HL-60 (cell line): Measurements from ENCODE around the gene CCDC85C.

Source experiments
- GABPA ChIP-seq: IDR thresholded peaks from 2 replicates; pipeline ENCODE4 v1.6.1; 2012; ENCODE audit warnings: low read depth
- POLR2AphosphoS5 ChIP-seq: IDR thresholded peaks from 2 replicates; pipeline ENCODE4 v1.6.1; 2012; ENCODE audit warnings: low read depth
- SPI1 ChIP-seq: IDR thresholded peaks from 2 replicates; pipeline ENCODE4 v1.6.1; 2012; ENCODE audit warnings: low read depth, mild to moderate bottlenecking, borderline replicate concordance
- TF ChIP-seq, protein P1 (sequence below): IDR thresholded peaks from one replicate; pipeline ENCODE4 v1.5.1; 2011; ENCODE audit warnings: low read length, control low read depth, inconsistent platforms; ENCODE audit not compliant: insufficient read depth

DNA sequence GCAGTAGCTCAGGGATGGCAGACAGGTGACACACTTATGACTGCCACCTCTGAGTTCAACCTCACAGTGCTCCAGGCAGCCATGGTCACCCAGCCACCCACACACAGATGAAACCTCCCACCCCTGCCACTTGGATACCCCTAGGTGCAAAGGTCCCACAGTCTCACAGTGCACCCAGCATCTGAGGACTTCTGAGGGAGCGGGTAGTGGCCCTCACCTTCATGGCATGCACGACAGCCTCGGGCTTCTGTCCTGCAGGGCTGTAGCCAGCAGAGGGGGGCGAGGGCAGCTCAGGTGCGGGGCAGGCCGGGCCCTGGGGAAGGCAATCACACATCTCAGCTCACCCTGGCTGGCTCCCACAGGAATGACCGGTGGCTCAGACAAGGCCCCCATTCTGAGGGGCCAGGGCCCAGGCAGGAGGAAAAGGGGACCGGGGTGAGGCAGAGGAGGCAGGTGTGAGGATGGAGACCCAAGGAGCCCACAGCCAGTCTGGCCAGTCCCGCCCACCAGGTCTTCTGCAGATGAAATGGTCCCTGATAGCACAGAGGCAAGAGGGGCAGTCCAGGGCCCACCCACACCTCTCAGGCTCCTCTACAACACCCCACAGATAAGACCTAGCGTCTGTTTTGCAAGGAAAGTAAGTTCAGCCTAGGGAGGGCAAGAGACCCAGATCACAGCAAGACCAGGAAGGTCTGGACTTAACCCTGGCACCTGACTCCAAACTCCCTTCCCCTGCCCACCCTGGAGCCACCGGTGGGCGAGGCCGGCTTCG lies 87.0 kb downstream of the CCDC85C start:
- no peak for TF ChIP-seq POLR2AphosphoS5
- TF ChIP-seq, protein P1, sequence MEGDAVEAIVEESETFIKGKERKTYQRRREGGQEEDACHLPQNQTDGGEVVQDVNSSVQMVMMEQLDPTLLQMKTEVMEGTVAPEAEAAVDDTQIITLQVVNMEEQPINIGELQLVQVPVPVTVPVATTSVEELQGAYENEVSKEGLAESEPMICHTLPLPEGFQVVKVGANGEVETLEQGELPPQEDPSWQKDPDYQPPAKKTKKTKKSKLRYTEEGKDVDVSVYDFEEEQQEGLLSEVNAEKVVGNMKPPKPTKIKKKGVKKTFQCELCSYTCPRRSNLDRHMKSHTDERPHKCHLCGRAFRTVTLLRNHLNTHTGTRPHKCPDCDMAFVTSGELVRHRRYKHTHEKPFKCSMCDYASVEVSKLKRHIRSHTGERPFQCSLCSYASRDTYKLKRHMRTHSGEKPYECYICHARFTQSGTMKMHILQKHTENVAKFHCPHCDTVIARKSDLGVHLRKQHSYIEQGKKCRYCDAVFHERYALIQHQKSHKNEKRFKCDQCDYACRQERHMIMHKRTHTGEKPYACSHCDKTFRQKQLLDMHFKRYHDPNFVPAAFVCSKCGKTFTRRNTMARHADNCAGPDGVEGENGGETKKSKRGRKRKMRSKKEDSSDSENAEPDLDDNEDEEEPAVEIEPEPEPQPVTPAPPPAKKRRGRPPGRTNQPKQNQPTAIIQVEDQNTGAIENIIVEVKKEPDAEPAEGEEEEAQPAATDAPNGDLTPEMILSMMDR: no peak
- no peak for TF ChIP-seq GABPA
- no peak for TF ChIP-seq SPI1
